ENCODE measurements around the gene AFG3L2. TPM values are rescaled to one million over a fixed set of nuclear protein-coding genes. Genes with fewer than 3 reads are reported as not detected.

The AFG3L2 gene
- total and polyA plus RNA-seq, 2 of the 13 experiments (the other 11 are each of a cell fraction or from before 2014, with no cell fraction given): 28.6 to 86.9 TPM

DNA sequence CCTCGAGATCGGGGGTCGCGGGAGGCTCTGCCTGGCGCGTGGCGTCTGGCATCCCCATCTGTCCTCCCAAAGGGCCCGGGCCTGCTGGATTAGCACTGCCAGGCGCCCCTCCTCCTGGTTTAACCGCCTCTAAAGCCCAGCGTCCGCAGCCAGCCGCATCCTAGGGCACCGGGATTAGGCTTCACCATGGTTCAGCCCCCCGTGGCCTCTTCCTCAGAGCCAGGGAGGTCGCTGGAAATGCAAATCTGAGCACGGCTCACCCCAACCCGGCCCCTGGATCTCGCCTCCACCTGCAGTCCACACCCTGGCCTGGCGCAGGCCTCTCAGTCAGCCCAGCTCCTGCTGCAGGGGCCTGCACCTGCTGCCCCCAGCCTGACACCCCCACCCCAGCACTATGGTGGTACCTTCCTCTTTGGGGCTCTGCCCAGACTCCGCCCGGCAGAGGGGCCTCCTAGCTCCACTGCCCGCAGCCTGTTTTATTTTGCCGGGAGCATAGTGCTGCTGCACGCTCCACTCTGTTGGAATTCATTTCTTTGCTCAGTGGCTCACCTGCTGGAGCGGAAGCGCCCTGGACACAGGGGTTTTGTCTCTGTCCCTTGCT lies 43.9 kb upstream of the AFG3L2 start (continued):
- 0 out of 2 replicates have a peak, but pooled peaks have one; percentile 24 for TF ChIP-seq SP2 (CRISPR knock-in tag; IDR thresholded peaks at IDR 0.05)
- TF ChIP-seq KDM4B (CRISPR knock-in tag; IDR thresholded peaks at IDR 0.05): 0 out of 2 replicates have a peak, but pooled peaks have one; percentile 80
- TF ChIP-seq NFATC3 (CRISPR knock-in tag; IDR thresholded peaks at IDR 0.05): no peak
- TF ChIP-seq, protein P1, sequence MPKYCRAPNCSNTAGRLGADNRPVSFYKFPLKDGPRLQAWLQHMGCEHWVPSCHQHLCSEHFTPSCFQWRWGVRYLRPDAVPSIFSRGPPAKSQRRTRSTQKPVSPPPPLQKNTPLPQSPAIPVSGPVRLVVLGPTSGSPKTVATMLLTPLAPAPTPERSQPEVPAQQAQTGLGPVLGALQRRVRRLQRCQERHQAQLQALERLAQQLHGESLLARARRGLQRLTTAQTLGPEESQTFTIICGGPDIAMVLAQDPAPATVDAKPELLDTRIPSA (CRISPR knock-in tag; IDR thresholded peaks at IDR 0.05; ENCODE audit: borderline replicate concordance): peak; percentile 79; the same call in 1 of the 2 replicates
- TF ChIP-seq, protein P2, sequence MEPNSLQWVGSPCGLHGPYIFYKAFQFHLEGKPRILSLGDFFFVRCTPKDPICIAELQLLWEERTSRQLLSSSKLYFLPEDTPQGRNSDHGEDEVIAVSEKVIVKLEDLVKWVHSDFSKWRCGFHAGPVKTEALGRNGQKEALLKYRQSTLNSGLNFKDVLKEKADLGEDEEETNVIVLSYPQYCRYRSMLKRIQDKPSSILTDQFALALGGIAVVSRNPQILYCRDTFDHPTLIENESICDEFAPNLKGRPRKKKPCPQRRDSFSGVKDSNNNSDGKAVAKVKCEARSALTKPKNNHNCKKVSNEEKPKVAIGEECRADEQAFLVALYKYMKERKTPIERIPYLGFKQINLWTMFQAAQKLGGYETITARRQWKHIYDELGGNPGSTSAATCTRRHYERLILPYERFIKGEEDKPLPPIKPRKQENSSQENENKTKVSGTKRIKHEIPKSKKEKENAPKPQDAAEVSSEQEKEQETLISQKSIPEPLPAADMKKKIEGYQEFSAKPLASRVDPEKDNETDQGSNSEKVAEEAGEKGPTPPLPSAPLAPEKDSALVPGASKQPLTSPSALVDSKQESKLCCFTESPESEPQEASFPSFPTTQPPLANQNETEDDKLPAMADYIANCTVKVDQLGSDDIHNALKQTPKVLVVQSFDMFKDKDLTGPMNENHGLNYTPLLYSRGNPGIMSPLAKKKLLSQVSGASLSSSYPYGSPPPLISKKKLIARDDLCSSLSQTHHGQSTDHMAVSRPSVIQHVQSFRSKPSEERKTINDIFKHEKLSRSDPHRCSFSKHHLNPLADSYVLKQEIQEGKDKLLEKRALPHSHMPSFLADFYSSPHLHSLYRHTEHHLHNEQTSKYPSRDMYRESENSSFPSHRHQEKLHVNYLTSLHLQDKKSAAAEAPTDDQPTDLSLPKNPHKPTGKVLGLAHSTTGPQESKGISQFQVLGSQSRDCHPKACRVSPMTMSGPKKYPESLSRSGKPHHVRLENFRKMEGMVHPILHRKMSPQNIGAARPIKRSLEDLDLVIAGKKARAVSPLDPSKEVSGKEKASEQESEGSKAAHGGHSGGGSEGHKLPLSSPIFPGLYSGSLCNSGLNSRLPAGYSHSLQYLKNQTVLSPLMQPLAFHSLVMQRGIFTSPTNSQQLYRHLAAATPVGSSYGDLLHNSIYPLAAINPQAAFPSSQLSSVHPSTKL (CRISPR knock-in tag; IDR thresholded peaks at IDR 0.05): peak; percentile 61; the same call in 1 of the 2 replicates
- TF ChIP-seq, protein P3, sequence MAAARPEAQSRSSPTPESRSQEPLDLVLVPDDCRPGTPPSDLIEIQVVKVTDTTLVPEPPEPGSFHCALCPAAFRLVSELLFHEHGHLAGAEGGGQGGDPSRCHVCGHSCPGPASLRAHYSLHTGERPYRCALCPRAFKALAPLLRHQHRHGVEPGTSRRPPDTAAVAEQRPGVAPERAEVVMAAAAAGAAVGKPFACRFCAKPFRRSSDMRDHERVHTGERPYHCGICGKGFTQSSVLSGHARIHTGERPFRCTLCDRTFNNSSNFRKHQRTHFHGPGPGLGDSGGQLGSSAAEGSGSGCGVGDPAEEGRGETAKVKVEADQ (CRISPR knock-in tag; IDR thresholded peaks at IDR 0.05; ENCODE audit: borderline replicate concordance): 0 out of 2 replicates have a peak, but pooled peaks have one; percentile 56
- no peak; the same call in 1 of the 2 replicates for TF ChIP-seq ZFAT (CRISPR knock-in tag; conservative IDR thresholded peaks at IDR 0.05)
- TF ChIP-seq, protein P4, sequence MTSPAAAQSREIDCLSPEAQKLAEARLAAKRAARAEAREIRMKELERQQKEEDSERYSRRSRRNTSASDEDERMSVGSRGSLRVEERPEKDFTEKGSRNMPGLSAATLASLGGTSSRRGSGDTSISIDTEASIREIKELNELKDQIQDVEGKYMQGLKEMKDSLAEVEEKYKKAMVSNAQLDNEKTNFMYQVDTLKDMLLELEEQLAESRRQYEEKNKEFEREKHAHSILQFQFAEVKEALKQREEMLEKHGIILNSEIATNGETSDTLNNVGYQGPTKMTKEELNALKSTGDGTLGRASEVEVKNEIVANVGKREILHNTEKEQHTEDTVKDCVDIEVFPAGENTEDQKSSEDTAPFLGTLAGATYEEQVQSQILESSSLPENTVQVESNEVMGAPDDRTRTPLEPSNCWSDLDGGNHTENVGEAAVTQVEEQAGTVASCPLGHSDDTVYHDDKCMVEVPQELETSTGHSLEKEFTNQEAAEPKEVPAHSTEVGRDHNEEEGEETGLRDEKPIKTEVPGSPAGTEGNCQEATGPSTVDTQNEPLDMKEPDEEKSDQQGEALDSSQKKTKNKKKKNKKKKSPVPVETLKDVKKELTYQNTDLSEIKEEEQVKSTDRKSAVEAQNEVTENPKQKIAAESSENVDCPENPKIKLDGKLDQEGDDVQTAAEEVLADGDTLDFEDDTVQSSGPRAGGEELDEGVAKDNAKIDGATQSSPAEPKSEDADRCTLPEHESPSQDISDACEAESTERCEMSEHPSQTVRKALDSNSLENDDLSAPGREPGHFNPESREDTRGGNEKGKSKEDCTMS (CRISPR knock-in tag; conservative IDR thresholded peaks at IDR 0.05): no peak
- peak; percentile 79 for TF ChIP-seq ZNF792 (CRISPR knock-in tag; IDR thresholded peaks at IDR 0.05)
- no peak for TF ChIP-seq ZNF253 (CRISPR knock-in tag; IDR thresholded peaks at IDR 0.05; ENCODE audit: borderline replicate concordance)
- TF ChIP-seq ZNF891 (CRISPR knock-in tag; IDR thresholded peaks at IDR 0.05): peak; percentile 40; the same call in 1 of the 2 replicates
- no peak for TF ChIP-seq ZNF496 (CRISPR knock-in tag; IDR thresholded peaks at IDR 0.05; ENCODE audit: insufficient replicate concordance)
- no peak for TF ChIP-seq ZNF605 (CRISPR knock-in tag; IDR thresholded peaks at IDR 0.05)
- TF ChIP-seq ESRRA (CRISPR knock-in tag; IDR thresholded peaks at IDR 0.05; ENCODE audit: low read depth): no peak
- TF ChIP-seq, protein P5, sequence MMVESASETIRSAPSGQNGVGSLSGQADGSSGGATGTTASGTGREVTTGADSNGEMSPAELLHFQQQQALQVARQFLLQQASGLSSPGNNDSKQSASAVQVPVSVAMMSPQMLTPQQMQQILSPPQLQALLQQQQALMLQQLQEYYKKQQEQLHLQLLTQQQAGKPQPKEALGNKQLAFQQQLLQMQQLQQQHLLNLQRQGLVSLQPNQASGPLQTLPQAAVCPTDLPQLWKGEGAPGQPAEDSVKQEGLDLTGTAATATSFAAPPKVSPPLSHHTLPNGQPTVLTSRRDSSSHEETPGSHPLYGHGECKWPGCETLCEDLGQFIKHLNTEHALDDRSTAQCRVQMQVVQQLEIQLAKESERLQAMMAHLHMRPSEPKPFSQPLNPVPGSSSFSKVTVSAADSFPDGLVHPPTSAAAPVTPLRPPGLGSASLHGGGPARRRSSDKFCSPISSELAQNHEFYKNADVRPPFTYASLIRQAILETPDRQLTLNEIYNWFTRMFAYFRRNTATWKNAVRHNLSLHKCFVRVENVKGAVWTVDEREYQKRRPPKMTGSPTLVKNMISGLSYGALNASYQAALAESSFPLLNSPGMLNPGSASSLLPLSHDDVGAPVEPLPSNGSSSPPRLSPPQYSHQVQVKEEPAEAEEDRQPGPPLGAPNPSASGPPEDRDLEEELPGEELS (CRISPR knock-in tag; IDR thresholded peaks at IDR 0.05): 0 out of 2 replicates have a peak, but pooled peaks have one; percentile 32
- no peak for TF ChIP-seq SIX4 (CRISPR knock-in tag; IDR thresholded peaks at IDR 0.05)
- TF ChIP-seq SKI (IDR thresholded peaks at IDR 0.05; ENCODE audit: partially characterized antibody): no peak

Measured in HepG2 (cell line).